ENCODE results near the gene HNRNPA3. TPM values are rescaled to one million over a fixed set of nuclear protein-coding genes. Genes with fewer than 3 reads are reported as not detected.
"Not testable (repeated sequence)": the region's sequence is repeated elsewhere in the genome, so short reads cannot be mapped to it uniquely, and the experiment has no call there.

Gene HNRNPA3
- total and polyA plus RNA-seq, 10 of the 15 experiments (the other 5 are each of a cell fraction or from before 2014, with no cell fraction given), result 40.4 to 343 (median 206) TPM

DNA sequence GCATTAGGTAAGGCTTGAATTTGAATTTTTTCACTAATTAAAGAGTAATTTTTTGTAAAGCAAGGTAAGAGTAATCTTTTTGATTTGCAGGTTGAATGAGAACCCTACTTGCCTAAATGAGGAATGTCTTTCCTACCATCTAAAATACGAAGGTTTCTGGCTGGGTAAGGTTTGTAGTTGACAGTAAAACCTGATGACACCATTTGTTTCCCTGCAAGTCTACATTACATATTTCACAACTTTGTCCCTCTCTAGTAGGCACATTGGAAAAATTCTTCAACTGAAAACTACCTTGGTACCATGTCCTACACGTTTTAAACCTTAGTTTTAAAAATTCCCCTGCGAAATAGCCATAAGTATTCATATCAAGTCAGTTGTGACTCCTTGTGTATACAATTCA lies 9.4 kb downstream of the HNRNPA3 start:
- in situ Hi-C loops (cut with MboI), result no loop called here
- Histone ChIP-seq H3K27ac (ENCODE audit: control insufficient read depth, insufficient read depth) (no peak overlapping the region), H3K4me3 (no peak overlapping the region), H4K20me1 (ENCODE audit: control insufficient read depth, insufficient read depth) (no peaks in the 10 kb centered on the region; the same call in none of the 2 replicates), H3K27me3 (replicated peaks in 1 of 2; ENCODE audit: control insufficient read depth in 2 of 2, insufficient read depth in 2 of 2, low read length in 1 of 2) (no peaks in the 10 kb centered on the region), H3K9ac (ENCODE audit: control insufficient read depth, insufficient read depth, low read length) (no peak overlapping the region), H3K79me2 (ENCODE audit: control insufficient read depth, insufficient read depth, low read length) (peaks cover 24% of the 10 kb centered on the region), H3K4me2 (ENCODE audit: control insufficient read depth, insufficient read depth) (no peak overlapping the region), H2AFZ (ENCODE audit: control insufficient read depth, low read depth, low read length) (no peak overlapping the region), H3K36me3 (ENCODE audit: control insufficient read depth in 2 of 2, insufficient read depth in 2 of 2, low read length in 1 of 2) (peaks cover 5 to 36% of the 10 kb centered on the region in 2 experiments), H3K4me1 (ENCODE audit: control insufficient read depth, insufficient read depth, low read length) (no peaks in the 10 kb centered on the region), H3K9me3 (replicated peaks; ENCODE audit: control insufficient read depth, insufficient read depth, low read length) (no peaks in the 10 kb centered on the region)
- ChIA-PET SMC1A (ENCODE audit: uncharacterized antibody, unreplicated experiment) (interaction anchor here (0.8 to 2.3 kb wide), 7 partner anchors 13 to 60 kb away, joined by 3 to 10 read pairs (median 3); no protein-coding TSS in a partner anchor), RAD21 (ENCODE audit: unreplicated experiment) (no interaction called here), CTCF (interaction anchor here (1.0 to 1.5 kb wide), 3 partner anchors 10 to 57 kb away, joined by 3 to 6 read pairs (median 5); no protein-coding TSS in a partner anchor), POLR2A (interaction anchor here (1.0 kb wide), 2 partner anchors 11 to 56 kb away, joined by 3 to 4 read pairs; no protein-coding TSS in a partner anchor)
- intact Hi-C loops (cut with micrococcal nuclease; ENCODE audit: unreplicated experiment), result no loop called here
- no peak for DNase-seq (ENCODE audit: low read depth, low spot score)
- ATAC-seq, result no peak
- FAIRE-seq, result no peak
- BruUV-seq (replicated peaks), result no TSS peak
- no peak for TF ChIP-seq YY1 (IDR thresholded peaks at IDR 0.05; ENCODE audit: low read depth, low read length)
- TF ChIP-seq HDAC6 (IDR thresholded peaks at IDR 0.05; ENCODE audit: unreplicated experiment), result no peak
- TF ChIP-seq, protein P1, sequence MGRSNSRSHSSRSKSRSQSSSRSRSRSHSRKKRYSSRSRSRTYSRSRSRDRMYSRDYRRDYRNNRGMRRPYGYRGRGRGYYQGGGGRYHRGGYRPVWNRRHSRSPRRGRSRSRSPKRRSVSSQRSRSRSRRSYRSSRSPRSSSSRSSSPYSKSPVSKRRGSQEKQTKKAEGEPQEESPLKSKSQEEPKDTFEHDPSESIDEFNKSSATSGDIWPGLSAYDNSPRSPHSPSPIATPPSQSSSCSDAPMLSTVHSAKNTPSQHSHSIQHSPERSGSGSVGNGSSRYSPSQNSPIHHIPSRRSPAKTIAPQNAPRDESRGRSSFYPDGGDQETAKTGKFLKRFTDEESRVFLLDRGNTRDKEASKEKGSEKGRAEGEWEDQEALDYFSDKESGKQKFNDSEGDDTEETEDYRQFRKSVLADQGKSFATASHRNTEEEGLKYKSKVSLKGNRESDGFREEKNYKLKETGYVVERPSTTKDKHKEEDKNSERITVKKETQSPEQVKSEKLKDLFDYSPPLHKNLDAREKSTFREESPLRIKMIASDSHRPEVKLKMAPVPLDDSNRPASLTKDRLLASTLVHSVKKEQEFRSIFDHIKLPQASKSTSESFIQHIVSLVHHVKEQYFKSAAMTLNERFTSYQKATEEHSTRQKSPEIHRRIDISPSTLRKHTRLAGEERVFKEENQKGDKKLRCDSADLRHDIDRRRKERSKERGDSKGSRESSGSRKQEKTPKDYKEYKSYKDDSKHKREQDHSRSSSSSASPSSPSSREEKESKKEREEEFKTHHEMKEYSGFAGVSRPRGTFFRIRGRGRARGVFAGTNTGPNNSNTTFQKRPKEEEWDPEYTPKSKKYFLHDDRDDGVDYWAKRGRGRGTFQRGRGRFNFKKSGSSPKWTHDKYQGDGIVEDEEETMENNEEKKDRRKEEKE (IDR thresholded peaks at IDR 0.05), result no peak
- TF ChIP-seq ZNF217 (IDR thresholded peaks at IDR 0.05), result no peak
- TF ChIP-seq KDM1A (IDR thresholded peaks at IDR 0.05; ENCODE audit: borderline replicate concordance), result no peak
- no peak for TF ChIP-seq POLR2A (IDR thresholded peaks at IDR 0.05; ENCODE audit: low read depth, low read length)
- no peak for TF ChIP-seq RAD51 (IDR thresholded peaks at IDR 0.05)
- TF ChIP-seq MYB (IDR thresholded peaks at IDR 0.05; ENCODE audit: borderline replicate concordance, low read depth, low read length), result no peak
- no peak for TF ChIP-seq BRCA1 (IDR thresholded peaks at IDR 0.05; ENCODE audit: low read depth, low read length)
- 81% methylated on average over 3 of the region's 3 CpGs for WGBS (ENCODE audit: insufficient coverage, insufficient replicate concordance, low lambda C conversion rate, missing lambda C conversion rate)

DNA sequence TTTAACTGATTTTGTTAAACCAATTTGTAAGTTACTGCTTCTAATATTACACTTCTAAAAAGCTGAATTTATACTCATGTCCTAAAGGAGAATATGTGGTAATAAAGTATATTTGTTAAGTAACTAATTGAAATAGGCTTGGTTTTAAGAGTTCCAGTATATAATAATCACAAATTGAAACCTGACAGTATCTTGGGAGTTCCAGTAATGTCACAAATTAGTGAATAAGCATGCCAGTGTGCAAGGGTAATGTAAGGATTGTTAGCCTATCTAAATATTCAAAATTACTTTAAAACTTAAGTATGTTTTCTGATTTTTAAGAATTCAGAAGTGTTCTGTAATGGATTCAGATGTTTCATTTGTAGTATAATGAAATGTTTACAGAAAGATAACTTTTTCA lies 10.8 kb downstream of the HNRNPA3 start:
- FAIRE-seq; CTCF ChIA-PET; DNase-seq (ENCODE audit: low read depth, low spot score); in situ Hi-C loops (cut with MboI); H3K27me3 ChIP-seq (replicated peaks in 1 of 2; ENCODE audit: control insufficient read depth in 2 of 2, insufficient read depth in 2 of 2, low read length in 1 of 2); H3K9ac ChIP-seq (ENCODE audit: control insufficient read depth, insufficient read depth, low read length); H3K4me2 ChIP-seq (ENCODE audit: control insufficient read depth, insufficient read depth); H3K4me1 ChIP-seq (ENCODE audit: control insufficient read depth, insufficient read depth, low read length); ATAC-seq; POLR2A ChIA-PET; SMC1A ChIA-PET (ENCODE audit: uncharacterized antibody, unreplicated experiment); H3K27ac ChIP-seq (ENCODE audit: control insufficient read depth, insufficient read depth); H3K4me3 ChIP-seq; RAD21 ChIA-PET (ENCODE audit: unreplicated experiment); BruUV-seq (replicated peaks); H4K20me1 ChIP-seq (ENCODE audit: control insufficient read depth, insufficient read depth); intact Hi-C loops (cut with micrococcal nuclease; ENCODE audit: unreplicated experiment); H2AFZ ChIP-seq (ENCODE audit: control insufficient read depth, low read depth, low read length); H3K9me3 ChIP-seq (replicated peaks; ENCODE audit: control insufficient read depth, insufficient read depth, low read length): not testable (repeated sequence)
- peaks cover 10% of the 10 kb centered on the region for H3K79me2 ChIP-seq (ENCODE audit: control insufficient read depth, insufficient read depth, low read length)
- H3K36me3 ChIP-seq (ENCODE audit: control insufficient read depth in 2 of 2, insufficient read depth in 2 of 2, low read length in 1 of 2), result peaks cover 2 to 22% of the 10 kb centered on the region in 2 experiments
